ENCODE data around the gene CCP110. TPM values are rescaled to one million over a fixed set of nuclear protein-coding genes. Genes with fewer than 3 reads are reported as not detected.

Gene CCP110
- total RNA-seq: 10 to 100 TPM; 24.2 to 25.8 TPM

- DNase-seq (peak; percentile 98), ATAC-seq (peak; percentile 87)
- intact Hi-C loops (cut with micrococcal nuclease): no loop called here
- Mint-ChIP-seq H3K4me3 (peak within 1 kb of the TSS; percentile 97), H3K27me3 (no peaks in the 10 kb centered on the region), H3K36me3 (ENCODE audit: low read depth) (peaks cover 4% of the 10 kb centered on the region), H3K9me3 (no peaks in the 10 kb centered on the region), H3K4me1 (ENCODE audit: low read depth) (peaks cover 26% of the 10 kb centered on the region), H3K27ac (peak within 1 kb of the TSS; percentile 92)
- ChIA-PET CTCF (interaction anchor here (1.2 to 2.6 kb wide), 6 partner anchors 14 to 384 kb away, joined by 3 to 23 read pairs (median 4); partner anchors contain the start of gene VPS35L), POLR2A (interaction anchor here (0.6 to 2.6 kb wide), 7 partner anchors 9 to 405 kb away, joined by 3 to 21 read pairs (median 4); partner anchors contain the start of gene VPS35L)
- TF ChIP-seq CTCF (IDR thresholded peaks at IDR 0.05): no peak
Observed at GRCh38 chr16:19523559-19524355, at the start of gene CCP110. Gene CCP110 (plus strand): TSS chr16:19523942. CDS start chr16:19527882, 3,940 bp downstream.

- H3K27me3 Mint-ChIP-seq: peaks cover 4% of the 10 kb centered on the region
- intact Hi-C loops (cut with micrococcal nuclease): no loop called here
- DNase-seq (no peak), ATAC-seq (no peak)
- CTCF ChIA-PET: interaction anchor here (1.8 kb wide), 1 partner anchor 28 kb away, joined by 5 read pairs; no protein-coding TSS in a partner anchor
- H3K4me1 Mint-ChIP-seq (ENCODE audit: low read depth): no peaks in the 10 kb centered on the region
- H3K36me3 Mint-ChIP-seq (ENCODE audit: low read depth): no peaks in the 10 kb centered on the region
- no peak overlapping the region for H3K27ac Mint-ChIP-seq
- POLR2A ChIA-PET: no interaction called here
- H3K9me3 Mint-ChIP-seq: no peaks in the 10 kb centered on the region
- TF ChIP-seq CTCF (IDR thresholded peaks at IDR 0.05): no peak
- no peak overlapping the region for H3K4me3 Mint-ChIP-seq
Observed at GRCh38 chr16:19474617-19475016, 49.1 kb upstream of the CCP110 start.

- no peaks in the 10 kb centered on the region for H3K4me1 Mint-ChIP-seq (ENCODE audit: low read depth)
Observed at GRCh38 chr16:19478505-19478904, 45.2 kb upstream of the CCP110 start.

GRCh38 chr16:19479302-19479721 lies 44.4 kb upstream of the CCP110 start:
- no peak overlapping the region for H3K4me3 Mint-ChIP-seq
- H3K4me1 Mint-ChIP-seq (ENCODE audit: low read depth): no peaks in the 10 kb centered on the region
- H3K36me3 Mint-ChIP-seq (ENCODE audit: low read depth): no peaks in the 10 kb centered on the region
- DNase-seq: no peak
- H3K27ac Mint-ChIP-seq: no peak overlapping the region
- no peaks in the 10 kb centered on the region for H3K9me3 Mint-ChIP-seq
- ChIA-PET CTCF (no interaction called here), POLR2A (no interaction called here)
- no peak for TF ChIP-seq CTCF (IDR thresholded peaks at IDR 0.05)
- intact Hi-C loops (cut with micrococcal nuclease): no loop called here
- H3K27me3 Mint-ChIP-seq: peaks cover 5% of the 10 kb centered on the region
- no peak for ATAC-seq

More at GRCh38 chr16:19478505-19478904, 45.2 kb upstream of the CCP110 start:
- Mint-ChIP-seq H3K4me3 (no peak overlapping the region), H3K9me3 (no peaks in the 10 kb centered on the region), H3K27ac (no peak overlapping the region), H3K27me3 (peaks cover 5% of the 10 kb centered on the region), H3K36me3 (ENCODE audit: low read depth) (no peaks in the 10 kb centered on the region)
- intact Hi-C loops (cut with micrococcal nuclease): no loop called here
- TF ChIP-seq CTCF (IDR thresholded peaks at IDR 0.05): no peak
- ChIA-PET CTCF (no interaction called here), POLR2A (no interaction called here)
- ATAC-seq (no peak), DNase-seq (no peak)

GRCh38 chr16:19481296-19481695 lies 42.4 kb upstream of the CCP110 start:
- Mint-ChIP-seq H3K4me1 (ENCODE audit: low read depth) (no peaks in the 10 kb centered on the region), H3K27ac (no peak overlapping the region)
- POLR2A ChIA-PET: no interaction called here

More at GRCh38 chr16:19481296-19481695, 42.4 kb upstream of the CCP110 start:
- DNase-seq (no peak), ATAC-seq (no peak)
- Mint-ChIP-seq H3K9me3 (no peaks in the 10 kb centered on the region), H3K27me3 (peaks cover 5% of the 10 kb centered on the region), H3K36me3 (ENCODE audit: low read depth) (no peaks in the 10 kb centered on the region), H3K4me3 (no peak overlapping the region)
- CTCF ChIA-PET: interaction anchor here (0.8 kb wide), 1 partner anchor 21 kb away, joined by 3 read pairs; no protein-coding TSS in a partner anchor
- intact Hi-C loops (cut with micrococcal nuclease): no loop called here
- no peak for TF ChIP-seq CTCF (IDR thresholded peaks at IDR 0.05)
